ENCODE measurements around the gene RTTN. TPM values are rescaled to one million over a fixed set of nuclear protein-coding genes. Genes with fewer than 3 reads are reported as not detected.

The RTTN gene
- total RNA-seq, 1 experiment from 2014 or later, result 21.5 TPM

- Mint-ChIP-seq H3K9me3 (no peaks in the 10 kb centered on the region), H3K4me1 (no peaks in the 10 kb centered on the region), H3K27ac (no peak overlapping the region), H3K36me3 (no peaks in the 10 kb centered on the region; the same call in 1 of the 2 replicates), H3K4me3 (no peak overlapping the region), H3K27me3 (ENCODE audit: low read depth) (no peaks in the 10 kb centered on the region)
- ChIA-PET POLR2A (no interaction called here), CTCF (no interaction called here)
- ATAC-seq, result no peak
- DNase-seq (ENCODE audit: low spot score), result no peak
- TF ChIP-seq, protein P1, sequence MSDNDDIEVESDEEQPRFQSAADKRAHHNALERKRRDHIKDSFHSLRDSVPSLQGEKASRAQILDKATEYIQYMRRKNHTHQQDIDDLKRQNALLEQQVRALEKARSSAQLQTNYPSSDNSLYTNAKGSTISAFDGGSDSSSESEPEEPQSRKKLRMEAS (CRISPR knock-in tag; IDR thresholded peaks at IDR 0.05), result no peak
- no peak for TF ChIP-seq ATF2 (CRISPR knock-in tag; IDR thresholded peaks at IDR 0.05; ENCODE audit: borderline replicate concordance, low read depth)
- no peak for TF ChIP-seq JUN (CRISPR knock-in tag; IDR thresholded peaks at IDR 0.05)
- no peak for TF ChIP-seq GABPB1 (CRISPR knock-in tag; IDR thresholded peaks at IDR 0.05)
- TF ChIP-seq, protein P2, sequence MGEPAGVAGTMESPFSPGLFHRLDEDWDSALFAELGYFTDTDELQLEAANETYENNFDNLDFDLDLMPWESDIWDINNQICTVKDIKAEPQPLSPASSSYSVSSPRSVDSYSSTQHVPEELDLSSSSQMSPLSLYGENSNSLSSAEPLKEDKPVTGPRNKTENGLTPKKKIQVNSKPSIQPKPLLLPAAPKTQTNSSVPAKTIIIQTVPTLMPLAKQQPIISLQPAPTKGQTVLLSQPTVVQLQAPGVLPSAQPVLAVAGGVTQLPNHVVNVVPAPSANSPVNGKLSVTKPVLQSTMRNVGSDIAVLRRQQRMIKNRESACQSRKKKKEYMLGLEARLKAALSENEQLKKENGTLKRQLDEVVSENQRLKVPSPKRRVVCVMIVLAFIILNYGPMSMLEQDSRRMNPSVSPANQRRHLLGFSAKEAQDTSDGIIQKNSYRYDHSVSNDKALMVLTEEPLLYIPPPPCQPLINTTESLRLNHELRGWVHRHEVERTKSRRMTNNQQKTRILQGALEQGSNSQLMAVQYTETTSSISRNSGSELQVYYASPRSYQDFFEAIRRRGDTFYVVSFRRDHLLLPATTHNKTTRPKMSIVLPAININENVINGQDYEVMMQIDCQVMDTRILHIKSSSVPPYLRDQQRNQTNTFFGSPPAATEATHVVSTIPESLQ (CRISPR knock-in tag; IDR thresholded peaks at IDR 0.05), result no peak
- TF ChIP-seq ZNF396 (CRISPR knock-in tag; IDR thresholded peaks at IDR 0.05; ENCODE audit: borderline replicate concordance), result no peak
- TF ChIP-seq SOX15 (CRISPR knock-in tag; IDR thresholded peaks at IDR 0.05), result no peak
- no peak for TF ChIP-seq FOXJ3 (CRISPR knock-in tag; IDR thresholded peaks at IDR 0.05; ENCODE audit: borderline replicate concordance)
- TF ChIP-seq ZBTB43 (CRISPR knock-in tag; IDR thresholded peaks at IDR 0.05), result no peak
- TF ChIP-seq MYBL2 (CRISPR knock-in tag; IDR thresholded peaks at IDR 0.05), result no peak
- TF ChIP-seq, protein P3, sequence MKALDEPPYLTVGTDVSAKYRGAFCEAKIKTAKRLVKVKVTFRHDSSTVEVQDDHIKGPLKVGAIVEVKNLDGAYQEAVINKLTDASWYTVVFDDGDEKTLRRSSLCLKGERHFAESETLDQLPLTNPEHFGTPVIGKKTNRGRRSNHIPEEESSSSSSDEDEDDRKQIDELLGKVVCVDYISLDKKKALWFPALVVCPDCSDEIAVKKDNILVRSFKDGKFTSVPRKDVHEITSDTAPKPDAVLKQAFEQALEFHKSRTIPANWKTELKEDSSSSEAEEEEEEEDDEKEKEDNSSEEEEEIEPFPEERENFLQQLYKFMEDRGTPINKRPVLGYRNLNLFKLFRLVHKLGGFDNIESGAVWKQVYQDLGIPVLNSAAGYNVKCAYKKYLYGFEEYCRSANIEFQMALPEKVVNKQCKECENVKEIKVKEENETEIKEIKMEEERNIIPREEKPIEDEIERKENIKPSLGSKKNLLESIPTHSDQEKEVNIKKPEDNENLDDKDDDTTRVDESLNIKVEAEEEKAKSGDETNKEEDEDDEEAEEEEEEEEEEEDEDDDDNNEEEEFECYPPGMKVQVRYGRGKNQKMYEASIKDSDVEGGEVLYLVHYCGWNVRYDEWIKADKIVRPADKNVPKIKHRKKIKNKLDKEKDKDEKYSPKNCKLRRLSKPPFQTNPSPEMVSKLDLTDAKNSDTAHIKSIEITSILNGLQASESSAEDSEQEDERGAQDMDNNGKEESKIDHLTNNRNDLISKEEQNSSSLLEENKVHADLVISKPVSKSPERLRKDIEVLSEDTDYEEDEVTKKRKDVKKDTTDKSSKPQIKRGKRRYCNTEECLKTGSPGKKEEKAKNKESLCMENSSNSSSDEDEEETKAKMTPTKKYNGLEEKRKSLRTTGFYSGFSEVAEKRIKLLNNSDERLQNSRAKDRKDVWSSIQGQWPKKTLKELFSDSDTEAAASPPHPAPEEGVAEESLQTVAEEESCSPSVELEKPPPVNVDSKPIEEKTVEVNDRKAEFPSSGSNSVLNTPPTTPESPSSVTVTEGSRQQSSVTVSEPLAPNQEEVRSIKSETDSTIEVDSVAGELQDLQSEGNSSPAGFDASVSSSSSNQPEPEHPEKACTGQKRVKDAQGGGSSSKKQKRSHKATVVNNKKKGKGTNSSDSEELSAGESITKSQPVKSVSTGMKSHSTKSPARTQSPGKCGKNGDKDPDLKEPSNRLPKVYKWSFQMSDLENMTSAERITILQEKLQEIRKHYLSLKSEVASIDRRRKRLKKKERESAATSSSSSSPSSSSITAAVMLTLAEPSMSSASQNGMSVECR (CRISPR knock-in tag; IDR thresholded peaks at IDR 0.05; ENCODE audit: borderline replicate concordance), result no peak
- TF ChIP-seq KAT7 (CRISPR knock-in tag; IDR thresholded peaks at IDR 0.05; ENCODE audit: borderline replicate concordance), result no peak
- no peak for TF ChIP-seq PRDM15 (CRISPR knock-in tag; IDR thresholded peaks at IDR 0.05)
Measured at GRCh38 chr18:70072678-70073077, 132.8 kb downstream of the RTTN start.
